GDM1 (cell line): ENCODE results near the gene HSBP1.

Experiments
- DNase-seq: peaks from one replicate; lab custom pipeline; 2025; lab: John Stamatoyannopoulos, UW

HSBP1 gene

DNA sequence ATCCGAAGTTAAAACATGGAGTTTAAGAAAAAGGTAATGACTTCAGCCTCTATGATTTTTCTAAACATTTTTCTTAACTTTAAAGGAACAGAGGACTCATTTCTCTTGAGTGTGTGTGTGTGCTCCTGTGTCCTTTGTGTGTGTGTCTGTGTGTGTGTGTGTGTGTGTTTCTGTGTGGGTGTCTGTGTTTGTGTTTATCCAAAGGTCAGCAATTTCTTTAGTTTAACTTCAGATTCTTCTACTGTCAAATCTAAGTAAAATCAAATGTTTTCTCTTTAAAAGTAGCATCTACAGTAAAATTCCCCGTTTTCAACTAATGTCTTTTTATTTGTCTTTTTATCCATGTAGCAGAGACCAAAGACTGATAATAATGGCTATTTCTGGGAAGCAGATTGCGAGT lies 31.8 kb downstream of the HSBP1 start:
- DNase-seq = no peak

DNA sequence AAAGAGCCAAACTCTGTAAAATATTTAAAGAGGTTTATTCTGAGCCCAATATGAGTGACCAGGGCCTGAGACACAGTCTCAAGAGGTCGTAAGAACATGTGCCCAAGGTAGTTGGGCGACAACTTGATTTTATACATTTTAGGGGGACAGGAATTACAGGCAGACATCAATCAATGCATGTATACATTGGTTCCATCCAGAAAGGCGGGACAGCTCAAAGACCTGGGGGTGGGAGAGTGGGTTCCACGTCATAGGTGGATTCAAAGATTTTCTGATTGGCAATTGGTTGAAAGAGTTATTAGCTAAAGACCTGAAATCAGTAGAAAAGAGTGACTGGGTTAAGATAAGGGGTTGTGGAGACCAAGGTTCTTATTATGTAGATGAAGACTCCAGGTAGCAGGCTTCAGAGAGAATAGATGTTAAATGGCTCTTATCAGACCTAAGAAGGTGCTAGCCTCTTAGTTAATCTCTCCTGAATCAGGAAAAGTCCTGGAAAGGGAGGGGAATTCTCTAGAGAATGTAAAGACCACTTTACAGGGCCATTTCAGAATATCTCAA lies 32.4 kb downstream of the HSBP1 start:
- DNase-seq = no peak

DNA sequence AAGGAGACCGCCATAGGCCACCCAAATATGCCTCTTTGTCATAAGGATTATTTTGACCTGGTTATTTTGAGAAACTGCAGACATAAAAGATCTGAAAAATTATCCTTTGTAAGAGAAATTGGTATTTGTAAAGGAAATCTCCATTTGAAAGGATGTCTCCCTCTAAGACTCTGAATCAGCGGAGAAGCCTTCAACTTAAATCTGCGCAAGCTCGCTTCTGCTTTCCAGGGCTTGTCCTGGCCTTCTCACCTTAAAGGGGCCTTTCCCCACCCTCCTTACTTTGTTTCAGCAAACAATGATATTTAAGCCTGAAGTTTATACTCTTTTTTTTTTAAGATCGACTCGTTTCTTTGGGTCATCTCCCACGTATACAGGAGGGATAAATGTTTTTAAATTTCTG lies 34.5 kb downstream of the HSBP1 start:
- DNase-seq = no peak

DNA sequence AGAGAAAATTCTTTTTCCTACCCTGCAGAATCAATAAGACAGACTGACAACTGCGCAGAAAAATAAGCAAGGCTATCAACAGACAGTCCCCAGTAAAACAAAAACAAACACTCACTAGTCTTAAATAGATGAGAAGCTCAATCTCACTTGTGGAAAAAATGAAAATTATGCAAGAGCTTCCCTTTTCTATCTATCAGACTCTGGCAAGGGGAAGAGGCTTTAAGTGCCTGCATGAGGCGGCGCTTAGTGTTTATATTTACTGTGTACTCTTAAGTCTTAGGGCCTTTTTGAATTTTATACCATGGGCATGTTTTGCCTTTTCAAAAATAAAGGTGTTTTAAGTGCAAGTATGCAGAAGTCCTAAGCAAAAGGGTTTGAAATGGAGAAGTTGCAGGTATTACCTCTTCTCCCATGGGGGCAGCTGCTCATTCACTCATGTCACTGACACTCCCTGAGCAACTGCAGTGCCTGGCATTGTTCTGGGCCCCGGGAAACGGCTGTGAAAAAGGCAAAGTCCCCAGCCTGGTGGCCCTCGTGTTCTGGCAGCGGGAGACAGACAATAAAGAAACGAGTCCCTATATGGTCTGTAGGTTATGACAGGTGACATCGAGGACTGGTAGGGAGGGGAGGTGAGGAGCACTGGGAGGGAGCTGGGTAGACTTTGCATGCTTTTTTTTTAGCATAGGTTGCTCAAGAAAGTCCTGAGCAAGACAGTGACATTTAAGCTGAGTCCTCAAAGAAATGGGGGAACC lies 35.2 kb downstream of the HSBP1 start:
- DNase-seq = no peak

DNA sequence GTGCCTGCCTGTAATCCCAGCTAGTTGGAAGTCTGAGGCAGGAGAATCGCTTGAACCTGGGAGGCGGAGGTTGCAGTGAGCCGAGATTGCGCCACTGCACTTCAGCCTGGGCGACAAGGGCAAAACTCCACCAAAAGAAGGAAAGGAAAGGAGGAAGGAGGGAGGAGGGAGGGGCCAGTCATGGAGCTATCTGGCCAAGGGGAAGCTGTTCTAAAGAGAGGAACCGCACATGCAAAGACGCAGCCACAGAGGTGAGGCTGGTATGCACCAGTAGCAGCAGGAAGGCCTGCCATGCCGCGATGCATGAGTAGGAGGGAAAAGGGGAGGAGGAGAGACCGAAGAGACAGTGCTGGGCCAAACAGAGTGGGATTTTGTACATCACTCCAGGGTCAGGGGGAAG lies 35.9 kb downstream of the HSBP1 start:
- DNase-seq = no peak

DNA sequence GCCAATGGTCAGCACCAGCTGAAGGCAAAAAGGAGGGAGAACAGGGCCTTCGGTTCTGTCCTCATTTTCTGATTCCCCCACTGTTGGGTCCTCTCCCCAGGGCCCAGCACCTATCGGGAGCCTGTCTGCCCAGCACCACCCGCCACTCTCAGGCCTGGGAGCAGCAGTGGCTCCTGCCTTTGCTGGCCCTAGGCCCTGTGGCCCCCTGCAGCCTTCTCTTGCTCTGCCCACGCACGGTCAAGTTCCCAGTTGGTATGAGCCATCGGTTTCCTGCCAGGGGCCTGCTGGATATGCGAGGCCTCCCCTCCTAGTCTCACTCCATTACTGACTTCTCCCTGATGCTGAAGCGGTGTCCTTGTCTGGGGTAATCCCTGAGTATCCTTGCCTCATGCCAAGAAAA lies 37.5 kb downstream of the HSBP1 start:
- DNase-seq = no peak

DNA sequence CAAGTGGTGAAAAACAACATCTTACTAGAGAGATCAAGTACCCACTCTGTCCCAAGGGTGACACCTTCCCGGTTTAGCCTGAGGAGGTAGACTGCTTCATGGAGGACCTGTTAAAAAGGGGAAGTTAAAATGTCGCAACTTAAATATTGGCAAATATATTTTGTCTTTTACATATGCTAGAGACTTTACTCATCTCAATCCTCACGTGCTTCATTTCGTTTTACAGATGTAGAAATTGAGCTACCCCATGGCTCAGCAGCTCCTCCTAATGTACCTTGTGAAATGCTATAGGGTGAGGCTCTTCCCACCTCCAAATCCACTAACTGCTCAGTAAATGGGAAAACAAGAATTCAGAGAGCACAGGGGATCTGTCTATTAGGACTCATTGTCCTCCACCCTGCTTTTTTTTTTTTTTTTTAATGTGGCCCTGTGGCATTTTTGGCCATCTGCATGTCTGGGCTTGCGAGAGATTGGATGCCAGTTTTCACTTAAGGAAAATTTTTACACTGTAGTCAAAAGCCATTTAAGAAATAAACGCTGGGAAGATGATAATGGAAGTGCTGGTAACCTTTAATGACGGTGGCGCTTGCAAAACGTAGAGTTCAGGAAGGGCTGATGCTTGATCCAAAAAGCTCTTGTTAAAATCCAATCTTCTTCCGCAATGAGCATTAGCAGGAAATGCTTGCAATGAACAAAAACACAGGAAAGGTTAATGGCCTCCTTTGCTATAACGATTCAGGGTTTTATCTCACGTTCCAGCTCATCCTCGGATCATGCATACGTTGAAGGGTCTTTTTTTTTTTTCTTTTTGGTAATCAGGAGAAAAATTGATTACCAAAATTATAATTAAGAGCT lies 39.8 kb downstream of the HSBP1 start:
- no peak for DNase-seq

DNA sequence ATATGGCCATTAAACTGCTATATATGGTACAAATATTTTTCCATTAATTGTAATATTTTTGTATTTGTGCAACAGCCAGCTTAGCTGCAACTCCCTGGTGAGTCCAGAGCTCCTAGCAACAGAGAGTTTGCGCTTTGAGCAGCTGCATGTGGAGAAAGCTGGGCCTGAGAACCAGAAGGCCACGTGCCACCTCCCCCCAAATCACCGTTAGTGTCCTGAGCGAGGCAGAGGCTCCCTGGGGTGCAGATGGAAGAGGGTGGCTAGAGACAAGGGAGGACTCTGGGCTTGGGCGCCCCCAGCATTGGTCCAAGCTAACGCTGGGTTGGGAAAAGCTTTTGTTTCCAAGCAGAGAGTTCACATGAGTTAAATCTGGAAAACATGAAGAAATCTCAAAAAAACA lies 41.6 kb downstream of the HSBP1 start:
- DNase-seq = no peak

DNA sequence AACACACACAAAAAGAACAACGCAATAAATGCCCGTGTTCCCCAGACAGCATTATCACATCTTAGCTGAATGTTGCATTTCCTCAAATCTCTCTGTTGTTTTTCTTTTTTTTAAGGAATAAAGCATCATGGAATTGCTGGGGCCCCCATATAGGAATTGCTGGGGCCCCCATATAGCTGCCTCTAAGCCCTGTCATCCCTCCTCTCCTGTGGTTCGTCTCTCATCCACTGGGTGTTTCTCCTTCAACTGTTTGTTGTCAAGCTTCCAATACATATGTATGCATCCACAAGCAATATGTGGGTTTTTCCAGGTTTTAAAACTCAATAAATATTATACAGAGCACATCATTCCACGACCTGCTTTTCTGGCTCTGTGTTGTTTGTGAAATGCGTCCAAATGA lies 43.2 kb downstream of the HSBP1 start:
- DNase-seq = no peak

DNA sequence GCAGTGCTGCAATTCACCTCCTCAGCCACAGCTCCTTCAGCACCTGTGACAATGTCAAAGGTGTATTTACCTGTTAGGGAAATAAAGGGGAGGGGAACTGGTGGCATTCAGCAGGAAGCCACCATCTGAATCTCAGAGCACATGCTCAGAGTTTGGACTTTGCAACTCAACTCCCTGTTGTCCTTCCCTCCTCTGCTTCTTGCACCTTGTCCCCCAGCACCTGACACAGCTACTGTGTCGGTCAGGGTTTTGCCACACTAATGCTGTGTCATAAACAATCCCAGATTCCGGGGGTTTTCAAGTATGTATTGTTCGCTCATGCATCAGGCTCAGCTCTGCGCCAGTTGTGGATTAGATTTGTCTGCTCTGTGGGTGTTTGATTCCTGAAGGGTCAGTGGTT lies 43.7 kb downstream of the HSBP1 start:
- no peak for DNase-seq

DNA sequence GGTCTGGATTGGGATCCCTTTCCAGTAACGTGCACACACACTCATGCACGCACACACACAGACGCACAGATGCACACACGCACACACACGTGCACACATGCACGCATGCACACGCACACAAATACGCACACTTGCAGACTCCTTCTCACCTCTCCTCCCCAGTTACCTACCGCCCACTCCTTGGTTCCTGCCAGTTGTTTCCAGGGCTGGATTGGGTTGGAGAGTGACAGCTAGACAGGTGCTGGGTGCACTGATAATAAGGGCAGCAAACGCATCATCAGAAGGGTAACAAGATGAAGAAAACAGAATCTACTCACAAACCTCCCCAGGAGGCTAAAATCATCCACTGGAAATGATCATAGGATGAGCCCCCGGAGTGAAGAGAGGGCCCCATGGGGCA lies 45.0 kb downstream of the HSBP1 start:
- DNase-seq = no peak

DNA sequence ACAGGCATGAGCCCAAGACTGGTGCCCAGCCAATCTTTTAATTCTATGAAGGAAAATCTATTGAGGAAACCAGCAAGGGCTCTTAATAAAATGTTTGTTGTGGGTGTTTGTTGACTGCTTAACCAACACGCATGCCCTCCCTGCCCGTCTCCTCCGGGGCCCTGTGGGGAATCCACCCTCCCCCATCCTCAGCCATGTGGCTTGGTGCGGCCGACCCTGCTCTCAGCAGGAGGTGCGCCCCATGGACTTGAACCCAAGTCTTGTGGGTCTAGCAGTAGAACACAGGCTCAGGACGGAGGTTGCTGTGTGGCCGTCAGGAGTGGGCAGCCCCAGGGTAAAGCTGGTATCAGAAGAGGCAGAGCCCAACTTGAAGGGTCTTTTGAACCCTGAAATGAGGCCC lies 46.1 kb downstream of the HSBP1 start:
- no peak for DNase-seq

DNA sequence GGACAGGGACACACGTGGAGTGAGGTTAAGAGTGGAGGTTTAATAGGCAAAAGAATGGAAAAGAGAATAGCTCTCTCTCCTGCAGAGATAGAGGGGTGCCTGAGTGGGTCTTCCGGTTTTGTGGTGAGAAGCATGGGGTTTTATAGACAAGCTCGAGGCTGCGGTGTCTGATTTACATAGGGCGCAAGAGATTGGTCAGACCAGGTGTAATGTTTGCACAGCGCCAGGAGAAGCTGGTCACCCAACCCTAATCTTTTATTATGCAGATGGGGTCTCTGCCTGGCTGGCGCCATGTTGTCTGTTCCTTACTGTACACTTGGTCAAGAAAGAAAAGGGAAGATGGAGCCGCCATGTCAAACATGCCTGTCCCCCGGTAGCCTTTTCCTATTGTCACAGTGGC lies 46.6 kb downstream of the HSBP1 start:
- DNase-seq = no peak

DNA sequence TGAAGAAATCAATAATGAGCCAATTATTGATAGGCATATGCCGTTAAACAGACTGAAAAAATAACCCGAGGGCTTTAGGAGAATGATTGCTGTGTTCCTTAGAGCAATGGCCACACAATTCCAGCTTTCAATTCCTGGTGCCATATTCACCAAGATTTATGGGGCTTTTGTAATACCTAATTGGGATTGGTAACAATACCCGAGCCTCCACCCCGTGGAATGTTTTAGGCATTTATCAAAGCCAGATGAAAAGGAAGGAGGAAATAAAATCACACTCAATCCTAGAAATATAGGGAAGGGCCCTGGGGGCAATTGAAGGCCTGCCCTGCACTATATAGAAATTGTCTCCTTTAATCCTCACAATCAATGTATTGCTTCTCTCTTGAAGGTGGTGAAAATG lies 49.0 kb downstream of the HSBP1 start:
- DNase-seq = no peak

DNA sequence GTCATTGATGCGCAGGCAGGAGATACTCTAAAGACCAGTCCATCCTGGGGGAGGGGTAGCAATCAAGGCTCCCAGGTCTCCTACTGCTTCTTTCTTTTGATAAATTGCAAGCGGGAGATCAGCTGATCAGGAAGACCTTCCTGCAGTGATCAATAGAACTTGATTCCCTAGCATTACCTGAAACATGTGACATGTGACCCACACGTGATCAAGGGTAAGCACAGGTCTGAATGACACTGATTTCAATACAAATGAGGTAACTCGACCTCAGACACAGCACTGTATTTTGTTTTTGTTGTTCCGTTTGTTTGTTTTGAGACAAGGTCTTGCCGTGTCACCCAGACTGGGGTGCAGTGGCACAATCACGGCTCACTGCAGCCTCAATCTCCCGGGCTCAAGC lies 51.5 kb downstream of the HSBP1 start:
- DNase-seq = no peak

DNA sequence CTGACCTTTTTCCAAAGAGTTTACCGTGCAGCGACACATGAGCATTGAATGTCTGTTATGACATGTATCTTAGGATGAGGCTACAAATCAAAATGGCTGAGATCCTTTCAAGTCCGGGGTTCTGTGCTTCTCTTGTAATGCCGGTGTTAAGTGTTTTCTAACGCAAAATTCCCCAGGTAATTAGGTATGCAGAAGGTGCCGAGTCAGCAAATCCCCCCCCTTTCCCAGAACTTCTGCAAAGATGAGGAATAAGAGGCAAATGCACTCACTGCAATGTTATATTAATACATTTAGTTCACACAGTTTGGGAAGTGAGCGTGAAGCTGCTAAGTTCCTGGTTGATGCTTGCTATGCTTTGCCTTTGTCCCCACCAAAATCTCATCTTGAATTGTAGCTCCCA lies 54.9 kb downstream of the HSBP1 start:
- DNase-seq = no peak

DNA sequence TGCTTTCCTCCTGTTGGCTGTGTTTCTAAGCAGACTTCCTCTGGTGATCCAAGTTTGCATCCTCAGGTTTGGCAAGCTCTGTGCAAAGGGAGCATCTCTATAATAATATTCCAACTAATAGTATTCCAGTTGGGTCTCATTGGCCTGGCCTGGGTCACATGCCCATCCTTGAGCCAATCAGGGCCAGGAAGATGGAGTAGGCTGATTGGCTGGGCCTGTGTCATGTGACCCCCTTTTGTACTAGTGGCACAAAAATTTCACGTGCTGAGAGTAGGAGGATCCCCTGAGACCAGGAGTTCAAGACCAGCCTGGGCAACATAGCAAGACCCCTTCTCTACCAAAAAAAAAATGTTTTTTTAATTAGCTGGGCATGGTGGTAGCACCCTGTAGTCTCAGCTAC lies 55.9 kb downstream of the HSBP1 start:
- DNase-seq = no peak
